NCI-H2029 treated with DMSO at 0.1 percent for 48 hours (cell line): ENCODE data around the gene MYH7.

Experiments
- DNase-seq: peaks from one replicate; lab custom pipeline; 2025; lab: John Stamatoyannopoulos, UW

Gene MYH7

GRCh38 chr14:23447361-23448350 is 12.2 kb upstream of the MYH7 start:
- no peak for DNase-seq

- no peak for DNase-seq
Measured at GRCh38 chr14:23446291-23446851, 10.9 kb upstream of the MYH7 start.

GRCh38 chr14:23445773-23446172 is 10.3 kb upstream of the MYH7 start:
- DNase-seq: no peak

GRCh38 chr14:23444314-23444713 is 8.9 kb upstream of the MYH7 start:
- no peak for DNase-seq

GRCh38 chr14:23443881-23444280 is 8.4 kb upstream of the MYH7 start:
- DNase-seq: no peak

- DNase-seq: no peak
Measured at GRCh38 chr14:23443411-23443812, 8.0 kb upstream of the MYH7 start.

GRCh38 chr14:23442721-23443356 is 7.4 kb upstream of the MYH7 start:
- no peak for DNase-seq

GRCh38 chr14:23441076-23441475 is 5.6 kb upstream of the MYH7 start:
- DNase-seq: peak; percentile 96

- no peak for DNase-seq
Measured at GRCh38 chr14:23439107-23439835, 3.8 kb upstream of the MYH7 start.

GRCh38 chr14:23438101-23438971 is 2.9 kb upstream of the MYH7 start:
- DNase-seq: no peak

- no peak for DNase-seq
Measured at GRCh38 chr14:23437133-23438100, 2.0 kb upstream of the MYH7 start.

- no peak for DNase-seq
Measured at GRCh38 chr14:23436327-23437132, 1.1 kb upstream of the MYH7 start.

GRCh38 chr14:23434488-23435222 is 805 bp downstream of the MYH7 start:
- DNase-seq: no peak

- DNase-seq: no peak
Measured at GRCh38 chr14:23433457-23433856, 2.0 kb downstream of the MYH7 start.

GRCh38 chr14:23432946-23433345 is 2.5 kb downstream of the MYH7 start:
- no peak for DNase-seq

- no peak for DNase-seq
Measured at GRCh38 chr14:23432102-23432925, 3.1 kb downstream of the MYH7 start.

GRCh38 chr14:23431486-23431885 is 4.0 kb downstream of the MYH7 start:
- DNase-seq: no peak

GRCh38 chr14:23430723-23431085 is 4.8 kb downstream of the MYH7 start:
- no peak for DNase-seq
